Omental fat pad (tissue), 4 donors: ENCODE measurements around the gene FRMPD3. TPM values are rescaled to one million over a fixed set of nuclear protein-coding genes. Genes with fewer than 3 reads are reported as not detected.
"Not testable (repeated sequence)": the region's sequence is repeated elsewhere in the genome, so short reads cannot be mapped to it uniquely, and the experiment has no call there.

ENCODE experiments used
- ATAC-seq: fragments of 150-250 bp; one replicate; pipeline ENCODE4 v1.9.1; 2016; ENCODE audit warnings: mild to moderate bottlenecking, moderate library complexity; ENCODE audit not compliant: low FRiP score
- DNase-seq: peaks from one replicate; pipeline ENCODE4 v3.0.0-alpha.2; 2019; ENCODE audit warnings: low spot score
- total RNA-seq, 4 donors: library from RNA; depleted of rRNA; stranded (reverse); fragments of >200 nt; gene quantifications; one replicate each; pipeline ENCODE4 v1.1.0, GENCODE V29; 2016
- TF ChIP-seq, protein P1 (sequence below), 3 donors: fragments of 450-650 bp; IDR thresholded peaks; one replicate each; pipeline ENCODE4 v1.5.1; 2016 to 2017; ENCODE audit warnings: antibody characterized with exemption in 3 of 3, mild to moderate bottlenecking in 3 of 3, moderate library complexity in 2 of 3

FRMPD3 gene
- total RNA-seq, 4 donors from 2014 or later, result 0.09 TPM; not detected in 3

GRCh38 chrX:107452581-107452980 lies 3.1 kb downstream of the FRMPD3 start:
- no peak for ATAC-seq
- TF ChIP-seq, protein P1, sequence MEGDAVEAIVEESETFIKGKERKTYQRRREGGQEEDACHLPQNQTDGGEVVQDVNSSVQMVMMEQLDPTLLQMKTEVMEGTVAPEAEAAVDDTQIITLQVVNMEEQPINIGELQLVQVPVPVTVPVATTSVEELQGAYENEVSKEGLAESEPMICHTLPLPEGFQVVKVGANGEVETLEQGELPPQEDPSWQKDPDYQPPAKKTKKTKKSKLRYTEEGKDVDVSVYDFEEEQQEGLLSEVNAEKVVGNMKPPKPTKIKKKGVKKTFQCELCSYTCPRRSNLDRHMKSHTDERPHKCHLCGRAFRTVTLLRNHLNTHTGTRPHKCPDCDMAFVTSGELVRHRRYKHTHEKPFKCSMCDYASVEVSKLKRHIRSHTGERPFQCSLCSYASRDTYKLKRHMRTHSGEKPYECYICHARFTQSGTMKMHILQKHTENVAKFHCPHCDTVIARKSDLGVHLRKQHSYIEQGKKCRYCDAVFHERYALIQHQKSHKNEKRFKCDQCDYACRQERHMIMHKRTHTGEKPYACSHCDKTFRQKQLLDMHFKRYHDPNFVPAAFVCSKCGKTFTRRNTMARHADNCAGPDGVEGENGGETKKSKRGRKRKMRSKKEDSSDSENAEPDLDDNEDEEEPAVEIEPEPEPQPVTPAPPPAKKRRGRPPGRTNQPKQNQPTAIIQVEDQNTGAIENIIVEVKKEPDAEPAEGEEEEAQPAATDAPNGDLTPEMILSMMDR (IDR thresholded peaks at IDR 0.05), result no peak

DNA sequence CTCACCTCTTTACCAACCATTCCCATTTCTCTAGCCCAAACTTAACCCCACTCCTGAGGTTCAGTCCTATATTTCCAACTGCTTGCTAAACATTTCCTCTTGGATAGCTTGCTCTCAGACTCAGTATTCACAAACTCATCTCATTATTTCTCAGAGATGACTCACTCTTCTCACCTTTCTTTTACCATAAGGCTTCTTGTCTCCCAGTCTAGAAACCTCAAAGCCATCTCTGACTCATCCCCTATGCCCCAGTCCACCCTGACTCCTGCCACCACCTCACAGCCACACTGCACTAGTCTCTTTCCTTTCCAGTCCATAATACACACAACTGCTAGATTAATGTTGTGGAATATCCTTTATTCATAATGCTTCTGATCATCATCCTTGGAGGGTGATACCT lies 4.8 kb downstream of the FRMPD3 start:
- no peak for ATAC-seq
- no peak for DNase-seq
- TF ChIP-seq, protein P1 (IDR thresholded peaks at IDR 0.05), result no peak

More at GRCh38 chrX:107452581-107452980, 3.1 kb downstream of the FRMPD3 start:
- DNase-seq, result no peak

GRCh38 chrX:107457289-107457688 lies 7.8 kb downstream of the FRMPD3 start:
- TF ChIP-seq, protein P1 (IDR thresholded peaks at IDR 0.05), result no peak
- DNase-seq (no peak), ATAC-seq (no peak)

DNA sequence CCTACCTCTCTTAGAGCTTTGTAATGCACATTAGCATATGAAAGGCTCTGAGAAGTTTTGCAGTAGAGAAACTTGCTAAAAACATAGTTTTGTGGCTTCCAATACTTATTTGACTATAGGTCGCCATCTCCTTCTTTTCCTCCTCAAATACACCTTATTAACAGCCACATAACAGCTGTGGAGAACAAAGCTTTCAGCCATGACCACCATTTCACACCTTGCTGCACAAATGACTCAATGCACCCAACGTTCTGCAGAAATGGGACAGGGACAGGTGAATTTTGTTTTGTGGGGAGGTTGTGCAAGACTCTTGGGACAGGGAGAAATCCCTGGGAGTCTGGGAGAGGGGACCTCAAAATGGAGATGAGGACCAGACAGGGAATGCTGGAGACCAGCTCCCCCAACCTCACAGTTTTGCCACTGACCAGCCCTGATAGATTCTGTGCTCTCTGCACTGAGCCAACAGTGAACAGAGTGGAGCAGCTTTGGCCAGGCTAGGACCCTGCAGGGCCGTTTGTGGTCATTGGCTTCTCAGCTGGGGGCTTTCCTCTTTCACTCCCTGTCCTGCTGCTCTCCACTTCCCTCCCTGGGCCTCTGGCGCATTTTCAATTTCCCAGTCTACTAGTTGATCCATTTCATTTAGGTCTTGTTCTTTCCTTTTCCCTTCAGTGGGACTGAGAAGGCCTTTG lies 16.6 kb downstream of the FRMPD3 start:
- TF ChIP-seq, protein P1 (IDR thresholded peaks at IDR 0.05), result no peak
- no peak for DNase-seq
- ATAC-seq, result no peak

- TF ChIP-seq, protein P1 (IDR thresholded peaks at IDR 0.05), result no peak
- ATAC-seq (no peak), DNase-seq (no peak)
These were observed 17.8 kb downstream of the FRMPD3 start for GRCh38 chrX:107467271-107467670.

- DNase-seq (no peak), ATAC-seq (no peak)
- TF ChIP-seq, protein P1 (IDR thresholded peaks at IDR 0.05), result no peak
These were observed 20.7 kb downstream of the FRMPD3 start for GRCh38 chrX:107470198-107470597.

DNA sequence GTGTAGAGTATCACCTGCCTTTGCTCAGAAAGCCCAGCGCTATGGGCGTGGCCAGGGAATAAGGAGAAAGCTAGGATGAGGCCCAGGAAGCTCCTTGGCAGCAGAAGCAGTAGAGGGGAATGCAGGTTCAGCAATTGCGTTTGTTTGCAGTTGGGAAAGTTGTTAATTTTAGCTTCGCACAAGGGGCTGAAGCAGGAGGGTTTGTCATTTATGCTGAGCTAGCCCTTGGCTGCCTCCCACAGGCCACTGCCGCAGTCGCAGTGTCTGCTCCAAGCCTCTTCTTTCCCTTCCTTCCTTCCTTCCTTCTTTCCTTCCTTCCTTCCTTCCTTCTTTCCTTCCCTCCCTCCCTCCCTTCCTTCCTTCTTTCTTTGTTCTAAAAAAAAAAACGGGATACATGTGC lies 21.5 kb downstream of the FRMPD3 start:
- DNase-seq, result no peak
- ATAC-seq, result no peak
- TF ChIP-seq, protein P1 (IDR thresholded peaks at IDR 0.05), result no peak

DNA sequence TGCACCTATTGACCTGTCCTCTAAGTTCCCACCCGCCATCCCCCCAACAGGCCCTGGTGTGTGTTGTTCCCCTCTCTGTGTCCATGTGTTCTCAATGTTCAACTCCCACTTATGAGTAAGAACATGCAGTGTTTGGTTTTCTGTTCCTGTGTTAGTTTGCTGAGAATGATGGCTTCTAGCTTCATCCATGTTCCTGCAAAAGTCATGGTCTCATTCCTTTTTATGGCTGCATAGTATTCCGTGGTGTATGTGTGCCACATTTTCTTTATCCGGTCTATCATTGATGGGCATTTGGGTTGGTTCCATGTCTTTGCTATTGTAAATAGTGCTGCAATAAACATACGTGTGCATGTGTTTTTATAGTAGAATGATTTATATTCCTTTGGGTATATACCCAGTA lies 22.0 kb downstream of the FRMPD3 start:
- DNase-seq, ATAC-seq: not testable (repeated sequence)
